Neuronal stem cell (in vitro differentiated cells): Measurements from ENCODE around the gene ITGB4. TPM values are rescaled to one million over a fixed set of nuclear protein-coding genes. Genes with fewer than 3 reads are reported as not detected.

ENCODE experiments used
- DNase-seq: peaks from one replicate; pipeline ENCODE4 v3.0.0-alpha.2; 2013; ENCODE audit warnings: low spot score
- H2AFZ ChIP-seq: one replicate; pipeline ENCODE4 v1.6.1; 2013; ENCODE audit warnings: mild to moderate bottlenecking, low read length, inconsistent platforms
- H2AK5ac ChIP-seq: 2 replicates; pipeline ENCODE4 v1.6.1; 2013; ENCODE audit warnings: low read depth, mild to moderate bottlenecking, inconsistent platforms, low read length, moderate library complexity, mixed read lengths
- H2BK120ac ChIP-seq: 2 replicates; pipeline ENCODE4 v1.6.1; 2013; ENCODE audit warnings: low read depth, mild to moderate bottlenecking, inconsistent platforms, low read length, moderate library complexity, mixed read lengths
- H2BK12ac ChIP-seq: one replicate; pipeline ENCODE4 v1.6.1; 2013; ENCODE audit warnings: low read length, inconsistent platforms
- H2BK15ac ChIP-seq: 2 replicates; pipeline ENCODE4 v1.6.1; 2013; ENCODE audit warnings: mild to moderate bottlenecking, low read length, inconsistent platforms, mixed read lengths
- H2BK5ac ChIP-seq: one replicate; pipeline ENCODE4 v1.6.1; 2013; ENCODE audit warnings: inconsistent platforms, mild to moderate bottlenecking, low read length, moderate library complexity
- H3K14ac ChIP-seq: one replicate; pipeline ENCODE4 v1.6.1; 2013; ENCODE audit warnings: low read length, inconsistent platforms
- H3K18ac ChIP-seq: 2 replicates; pipeline ENCODE4 v1.6.1; 2013; ENCODE audit warnings: low read length, inconsistent platforms
- H3K23ac ChIP-seq: 2 replicates; pipeline ENCODE4 v1.6.1; 2013; ENCODE audit warnings: low read depth, mild to moderate bottlenecking, mixed read lengths, low read length, inconsistent platforms; ENCODE audit not compliant: poor library complexity
- H3K27ac ChIP-seq: replicated peaks from 3 replicates; pipeline ENCODE4 v1.5.1; 2013; ENCODE audit warnings: low read length, inconsistent platforms
- H3K27me3 ChIP-seq, 3 experiments: 2 replicates each; pipeline ENCODE4 v1.6.1; 2013; ENCODE audit warnings: low read length in 3 of 3, mild to moderate bottlenecking in 2 of 3, inconsistent platforms in 1 of 3, low read depth in 1 of 3, mixed read lengths in 1 of 3, moderate library complexity in 1 of 3; ENCODE audit not compliant: control insufficient read depth in 3 of 3, insufficient read depth in 3 of 3
- H3K36me3 ChIP-seq, 2 donors: replicated peaks in 1 of 2; 2 replicates each; pipeline ENCODE4 v1.6.1; 2013; ENCODE audit warnings: low read length in 2 of 2; ENCODE audit not compliant: control insufficient read depth in 2 of 2, insufficient read depth in 2 of 2
- H3K4ac ChIP-seq: 2 replicates; pipeline ENCODE4 v1.6.1; 2013; ENCODE audit warnings: inconsistent platforms, mild to moderate bottlenecking, low read length, moderate library complexity
- H3K4me1 ChIP-seq, 2 donors: 1 replicate in 1 of 2; 2 replicates in 1 of 2; pipeline ENCODE4 v1.6.1; 2013; ENCODE audit warnings: low read length in 2 of 2, low read depth in 1 of 2; ENCODE audit not compliant: control insufficient read depth in 2 of 2, insufficient read depth in 1 of 2
- H3K4me2 ChIP-seq: one replicate; pipeline ENCODE4 v1.6.1; 2013; ENCODE audit warnings: mild to moderate bottlenecking, low read length, inconsistent platforms; ENCODE audit not compliant: insufficient read depth, poor library complexity, severe bottlenecking
- H3K4me3 ChIP-seq, 2 donors: 2 replicates each; pipeline ENCODE4 v1.5.1; 2013; ENCODE audit warnings: low read length in 2 of 2, mild to moderate bottlenecking in 2 of 2, inconsistent platforms in 1 of 2, moderate library complexity in 1 of 2
- H3K79me1 ChIP-seq: one replicate; pipeline ENCODE4 v1.6.1; 2013; ENCODE audit warnings: low read depth, mild to moderate bottlenecking, inconsistent platforms, low read length, moderate library complexity
- H3K9ac ChIP-seq: one replicate; pipeline ENCODE4 v1.6.1; 2013; ENCODE audit warnings: mild to moderate bottlenecking, low read depth, low read length, inconsistent platforms; ENCODE audit not compliant: poor library complexity
- H3K9me3 ChIP-seq, 2 donors: replicated peaks in 1 of 2; 2 replicates each; pipeline versions ENCODE3 to v1.6.1; 2013; ENCODE audit warnings: low read length in 2 of 2, mild to moderate bottlenecking in 2 of 2, inconsistent platforms in 1 of 2, low read depth in 1 of 2, mixed read lengths in 1 of 2, moderate library complexity in 1 of 2; ENCODE audit not compliant: control insufficient read depth in 2 of 2, insufficient read depth in 1 of 2
- H4K8ac ChIP-seq: one replicate; pipeline ENCODE4 v1.6.1; 2013; ENCODE audit warnings: low read depth, mild to moderate bottlenecking, inconsistent platforms, low read length, moderate library complexity
- H4K91ac ChIP-seq: one replicate; pipeline ENCODE4 v1.6.1; 2013; ENCODE audit warnings: low read length, low read depth, mild to moderate bottlenecking, inconsistent platforms; ENCODE audit not compliant: poor library complexity
- WGBS, 2 donors: extraction: QIAGEN DNeasy Blood & Tissue Kit; methylation state at CpG; one replicate each; pipeline ENCODE4 v1.1.7; 2013; ENCODE audit warnings: missing lambda C conversion rate in 2 of 2, mixed read lengths in 1 of 2; ENCODE audit not compliant: insufficient read length in 2 of 2, insufficient replicate concordance in 1 of 2; ENCODE audit errors: extremely low coverage in 2 of 2; 5-methylcytosine and 5-hydroxymethylcytosine counted together
- polyA plus RNA-seq, 2 experiments: library from polyadenylated mRNA; stranded (reverse); fragments of 200-250 nt; gene quantifications; one replicate each; pipeline ENCODE4 v1.2.3, GENCODE V29; 2013

Gene ITGB4
- 1.5 TPM for polyA plus RNA-seq (2013, experiment 1 of 2)
- 2.0 TPM for polyA plus RNA-seq (2013, experiment 2 of 2)

DNA sequence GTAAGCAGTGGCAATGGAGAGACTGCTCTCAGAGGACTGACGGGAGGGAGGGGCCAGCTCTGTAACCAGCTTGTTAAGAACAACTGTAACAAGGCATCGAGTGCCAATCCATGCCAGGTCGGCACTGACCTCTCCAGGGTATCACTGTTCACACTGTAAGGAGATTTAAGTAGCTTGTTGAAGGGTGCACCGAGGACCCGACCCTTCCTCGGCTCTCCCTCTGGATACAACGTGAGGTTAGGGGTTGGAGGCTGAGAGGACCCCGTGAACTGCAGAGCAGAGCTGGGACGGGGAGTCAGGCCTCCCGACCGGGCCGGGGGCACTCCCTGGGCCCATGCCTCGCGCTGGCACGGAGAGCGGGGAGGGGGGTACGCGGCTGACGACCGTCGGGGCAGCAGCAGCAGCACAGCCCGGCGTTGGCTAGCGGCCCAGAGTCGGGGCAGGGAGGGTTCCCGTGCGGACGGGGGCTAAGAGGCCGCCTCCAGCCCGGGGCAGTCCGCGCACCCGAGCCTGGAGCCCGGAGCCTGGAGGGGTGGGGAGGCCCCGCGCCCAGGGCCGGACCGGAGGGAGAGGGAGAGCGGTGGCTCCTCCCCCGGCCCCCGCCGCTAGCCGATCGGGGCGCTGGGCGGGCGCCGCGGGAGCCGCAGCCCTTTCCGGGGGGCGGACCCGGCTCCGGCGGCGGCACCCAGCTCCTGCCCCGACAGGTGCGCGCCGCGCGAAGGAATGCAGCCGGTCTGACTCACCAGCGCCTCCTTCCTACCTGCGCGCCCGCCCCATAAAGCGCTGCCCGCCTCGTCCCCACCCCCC is at the start of gene ITGB4:
TSS of gene ITGB4 (plus strand) at position 804 of the 807 bp plus-strand sequence. CDS start 3,245 bp downstream, outside the sequence.
- H3K14ac ChIP-seq, result peak within 1 kb of the TSS; percentile 89
- H4K8ac ChIP-seq, result peak within 1 kb of the TSS; percentile 3
- peaks cover 0 to 4% of the 10 kb centered on the region in 2 donors for H3K4me1 ChIP-seq
- peak within 1 kb of the TSS; percentile 93 for H3K18ac ChIP-seq
- H4K91ac ChIP-seq, result no peak within 1 kb of the TSS
- H3K27me3 ChIP-seq, result peaks cover 8 to 80% (median 34%) of the 10 kb centered on the region in 3 experiments
- peak within 1 kb of the TSS; percentile 75 for H2BK5ac ChIP-seq
- no peaks in the 10 kb centered on the region for H3K79me1 ChIP-seq
- peak within 1 kb of the TSS; percentile 87 for H2AFZ ChIP-seq
- no peak within 1 kb of the TSS for H2BK120ac ChIP-seq
- H3K4me3 ChIP-seq, result peak within 1 kb of the TSS; percentile 2 to 76
- H3K9me3 ChIP-seq, result peaks cover 0 to 2% of the 10 kb centered on the region in 2 donors
- H2AK5ac ChIP-seq, result peak within 1 kb of the TSS; percentile 63
- H3K4me2 ChIP-seq, result peak within 1 kb of the TSS; percentile 69
- H3K4ac ChIP-seq, result peak within 1 kb of the TSS; percentile 37
- peak within 1 kb of the TSS; percentile 94 for H2BK15ac ChIP-seq
- no CpG with 5 or more reads among the region's 70 CpGs for WGBS, 2 donors
- peak within 1 kb of the TSS; percentile 86 for H3K9ac ChIP-seq
- peak within 1 kb of the TSS; percentile 91 for H3K23ac ChIP-seq
- no peak within 1 kb of the TSS for H3K27ac ChIP-seq
- no peaks in the 10 kb centered on the region for H3K36me3 ChIP-seq
- peak; percentile 21 for DNase-seq
- H2BK12ac ChIP-seq, result peak within 1 kb of the TSS; percentile 84

DNA sequence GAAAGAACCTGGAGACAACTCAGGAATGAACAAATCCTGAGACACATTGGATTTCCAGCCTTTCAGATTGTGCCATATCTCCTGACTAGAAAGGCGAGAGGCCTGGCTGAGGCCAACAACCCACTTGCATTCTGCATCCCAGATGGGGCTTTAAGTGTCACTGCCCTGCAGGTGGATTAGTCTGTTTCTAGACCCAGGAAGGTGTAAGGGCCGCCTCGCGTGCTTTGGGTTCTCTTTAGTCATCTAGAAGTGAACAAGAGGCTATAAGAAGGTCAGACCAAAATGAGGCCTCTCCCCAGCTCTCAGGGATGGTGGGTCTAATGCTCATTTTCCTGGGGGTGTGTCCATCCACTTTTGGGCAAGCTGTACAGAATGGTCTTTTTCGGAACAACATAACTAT is 49.2 kb upstream of the ITGB4 start:
- Histone ChIP-seq H2AFZ (no peak overlapping the region), H4K91ac (no peak overlapping the region), H3K27me3 (no peaks in the 10 kb centered on the region), H3K9me3 (no peaks in the 10 kb centered on the region), H3K9ac (no peak overlapping the region), H3K4ac (no peak overlapping the region), H3K4me1 (peaks cover 0 to 4% of the 10 kb centered on the region in 2 donors), H3K4me2 (no peak overlapping the region), H3K23ac (no peak overlapping the region), H3K4me3 (no peak overlapping the region), H2BK12ac (no peak overlapping the region), H3K79me1 (peaks cover 10% of the 10 kb centered on the region), H2BK15ac (no peak overlapping the region), H3K27ac (no peak overlapping the region), H3K36me3 (peaks cover 23 to 75% of the 10 kb centered on the region in 2 donors), H3K18ac (no peak overlapping the region), H2BK120ac (no peak overlapping the region), H2AK5ac (no peak overlapping the region), H4K8ac (no peak overlapping the region), H3K14ac (no peak overlapping the region), H2BK5ac (no peak overlapping the region)
- WGBS, 2 donors, result no CpG with 5 or more reads among the region's 5 CpGs
- DNase-seq, result no peak

DNA sequence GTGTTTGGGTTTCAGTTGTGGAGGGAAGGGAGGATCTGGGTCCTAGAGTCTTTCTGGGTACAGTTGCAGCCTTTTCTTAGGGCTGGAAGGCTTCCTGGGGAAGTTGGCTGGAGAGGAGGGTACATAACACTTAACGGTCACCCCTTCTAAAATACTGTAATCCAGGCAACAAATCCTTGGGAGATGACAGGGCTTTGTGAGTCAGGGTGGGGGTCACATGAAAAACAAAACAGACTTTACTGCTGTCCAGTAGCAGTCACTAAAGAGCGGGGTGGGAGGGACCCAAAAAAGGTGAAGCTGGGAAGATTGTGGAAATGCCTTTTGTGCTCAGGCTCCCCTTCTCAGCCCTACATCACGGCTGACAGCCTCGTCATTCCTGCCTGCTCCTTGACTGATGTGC is 47.8 kb upstream of the ITGB4 start:
- Histone ChIP-seq H3K14ac (no peak overlapping the region), H3K18ac (no peak overlapping the region), H3K27ac (no peak overlapping the region), H2AFZ (no peak overlapping the region), H4K91ac (no peak overlapping the region), H3K27me3 (no peaks in the 10 kb centered on the region), H2AK5ac (no peak overlapping the region), H3K9ac (no peak overlapping the region), H3K4ac (no peak overlapping the region), H3K4me1 (peaks cover 0 to under 1% of the 10 kb centered on the region in 2 donors), H3K4me3 (no peak overlapping the region), H3K79me1 (peaks cover 5% of the 10 kb centered on the region), H2BK5ac (no peak overlapping the region), H3K23ac (no peak overlapping the region), H3K36me3 (peaks cover 24 to 82% of the 10 kb centered on the region in 2 donors), H2BK15ac (no peak overlapping the region), H2BK120ac (no peak overlapping the region), H2BK12ac (no peak overlapping the region), H4K8ac (no peak overlapping the region), H3K9me3 (no peaks in the 10 kb centered on the region), H3K4me2 (no peak overlapping the region)
- DNase-seq, result no peak
- no CpG with 5 or more reads among the region's 4 CpGs for WGBS, 2 donors

DNA sequence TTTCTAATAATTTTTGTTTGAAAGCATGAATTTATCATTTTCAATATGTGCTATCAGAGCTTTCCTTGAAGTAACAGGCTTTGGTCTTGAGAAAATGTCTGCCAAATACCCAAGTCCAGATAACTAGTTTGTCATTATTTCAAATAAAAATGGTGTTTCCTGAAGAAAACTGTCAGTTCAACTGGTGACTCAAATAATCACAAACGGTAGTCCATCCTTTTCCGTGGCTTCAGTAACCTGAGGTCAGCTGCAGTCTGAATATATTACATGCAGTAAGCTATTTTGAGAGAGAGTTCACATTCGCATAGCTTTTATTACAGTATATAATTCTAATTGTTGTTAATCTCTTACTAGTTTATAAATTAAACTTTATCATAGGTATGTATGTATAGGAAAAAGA is 44.8 kb upstream of the ITGB4 start:
- DNase-seq, result no peak
- peaks cover 25 to 80% of the 10 kb centered on the region in 2 donors for H3K36me3 ChIP-seq
- H3K4me1 ChIP-seq, result no peaks in the 10 kb centered on the region
- H3K4me3 ChIP-seq, result no peak overlapping the region
- no peak overlapping the region for H3K9ac ChIP-seq
- H3K4ac ChIP-seq, result no peak overlapping the region
- H3K18ac ChIP-seq, result no peak overlapping the region
- no peak overlapping the region for H2BK5ac ChIP-seq
- H3K79me1 ChIP-seq, result no peaks in the 10 kb centered on the region
- no peak overlapping the region for H3K4me2 ChIP-seq
- H3K27me3 ChIP-seq, result no peaks in the 10 kb centered on the region
- WGBS, 2 donors, result no CpG with 5 or more reads among the region's 3 CpGs
- H2BK12ac ChIP-seq, result no peak overlapping the region
- H2AFZ ChIP-seq, result no peak overlapping the region
- no peak overlapping the region for H3K23ac ChIP-seq
- no peaks in the 10 kb centered on the region for H3K9me3 ChIP-seq
- no peak overlapping the region for H2BK15ac ChIP-seq
- H2AK5ac ChIP-seq, result no peak overlapping the region
- no peak overlapping the region for H4K91ac ChIP-seq
- no peak overlapping the region for H3K27ac ChIP-seq
- no peak overlapping the region for H3K14ac ChIP-seq
- H4K8ac ChIP-seq, result no peak overlapping the region
- H2BK120ac ChIP-seq, result no peak overlapping the region
